GM23248 (cell line): ENCODE measurements around the gene RALY. TPM values are rescaled to one million over a fixed set of nuclear protein-coding genes. Genes with fewer than 3 reads are reported as not detected.

Experiments
- DNase-seq: peaks from one replicate; pipeline ENCODE4 v3.0.0-alpha.2; 2015
- H2AFZ ChIP-seq: fragments of 200-600 bp; sonication (generic); 2 replicates; pipeline ENCODE4 v1.6.1; 2016; ENCODE audit warnings: antibody characterized with exemption
- H3F3A ChIP-seq: fragments of 200-600 bp; sonication (generic); 2 replicates; pipeline ENCODE4 v1.6.1; 2016; ENCODE audit warnings: mild to moderate bottlenecking, antibody characterized with exemption, mixed run types; ENCODE audit not compliant: insufficient read depth
- H3K27ac ChIP-seq: fragments of 200-600 bp; sonication (generic); 2 replicates; pipeline ENCODE4 v1.5.1; 2016; ENCODE audit warnings: mild to moderate bottlenecking
- H3K27me3 ChIP-seq: fragments of 200-600 bp; sonication (generic); replicated peaks from 2 replicates; pipeline ENCODE4 v1.6.1; 2016; ENCODE audit warnings: mild to moderate bottlenecking; ENCODE audit not compliant: insufficient read depth
- H3K36me3 ChIP-seq: fragments of 200-600 bp; sonication (generic); 2 replicates; pipeline ENCODE4 v1.6.1; 2016; ENCODE audit warnings: low read depth, mild to moderate bottlenecking
- H3K4me1 ChIP-seq: fragments of 200-600 bp; sonication (generic); 2 replicates; pipeline ENCODE4 v1.6.1; 2016; ENCODE audit warnings: mild to moderate bottlenecking; ENCODE audit not compliant: insufficient read depth
- H3K4me2 ChIP-seq: fragments of 200-600 bp; sonication (generic); one replicate; pipeline ENCODE4 v1.6.1; 2016; ENCODE audit warnings: mild to moderate bottlenecking; ENCODE audit not compliant: unreplicated experiment
- H3K4me3 ChIP-seq: fragments of 200-600 bp; sonication (generic); 2 replicates; pipeline ENCODE4 v1.5.1; 2016; ENCODE audit warnings: mild to moderate bottlenecking
- H3K79me2 ChIP-seq: fragments of 200-600 bp; sonication (generic); 2 replicates; pipeline ENCODE4 v1.6.1; 2016; ENCODE audit warnings: mild to moderate bottlenecking; ENCODE audit not compliant: insufficient read depth
- H3K9ac ChIP-seq: fragments of 200-600 bp; sonication (generic); 2 replicates; pipeline ENCODE4 v1.6.1; 2016; ENCODE audit warnings: mild to moderate bottlenecking
- H3K9me2 ChIP-seq: fragments of 200-600 bp; sonication (generic); 2 replicates; pipeline ENCODE4 v1.6.1; 2016; ENCODE audit warnings: mixed run types, mild to moderate bottlenecking, moderate library complexity; ENCODE audit not compliant: insufficient read depth
- H3K9me3 ChIP-seq: fragments of 200-600 bp; sonication (generic); one replicate; pipeline ENCODE4 v1.6.1; 2017; ENCODE audit warnings: low read depth
- H4K20me1 ChIP-seq: fragments of 200-600 bp; sonication (generic); 2 replicates; pipeline ENCODE4 v1.6.0; 2016; ENCODE audit not compliant: insufficient read depth
- EZH2 ChIP-seq: fragments of 200-600 bp; sonication (generic); IDR thresholded peaks from 2 replicates; pipeline ENCODE4 v1.6.1; 2018; ENCODE audit warnings: antibody characterized with exemption, mild to moderate bottlenecking; ENCODE audit not compliant: insufficient read depth, poor library complexity, severe bottlenecking
- EZH2phosphoT487 ChIP-seq: fragments of 200-600 bp; sonication (generic); IDR thresholded peaks from 2 replicates; pipeline ENCODE4 v1.6.1; 2018; ENCODE audit warnings: antibody characterized with exemption, moderate library complexity, mild to moderate bottlenecking, low read depth; ENCODE audit not compliant: insufficient read depth
- WGBS, 2 experiments: methylation state at CpG; one replicate each; pipeline ENCODE4 v1.1.6; 2015 to 2017; ENCODE audit warnings: low lambda C conversion rate in 2 of 2, low coverage in 1 of 2; ENCODE audit errors: missing lambda C conversion rate in 2 of 2; 5-methylcytosine and 5-hydroxymethylcytosine counted together
- in situ Hi-C: fragments of 300-500 bp; cut with MboI; formaldehyde crosslinking; loops from 2 replicates; pipeline ENCODE4 v1.15.0; 2020
- polyA plus RNA-seq: library from polyadenylated mRNA; unstranded; fragments of >200 nt; fragmentation: Nextera tagmentation; extraction: Ambion mirVana; gene quantifications from 2 replicates; pipeline ENCODE4 v1.2.1, GENCODE V29; 2016
- total RNA-seq: library from RNA; depleted of rRNA; stranded (reverse); fragments of >200 nt; shearing (Covaris generic); gene quantifications from 2 replicates; pipeline ENCODE4 v1.2.3, GENCODE V29; 2014

RALY gene
- total and polyA plus RNA-seq, 2 experiments from 2014 or later = 66.3 to 107 TPM

DNA sequence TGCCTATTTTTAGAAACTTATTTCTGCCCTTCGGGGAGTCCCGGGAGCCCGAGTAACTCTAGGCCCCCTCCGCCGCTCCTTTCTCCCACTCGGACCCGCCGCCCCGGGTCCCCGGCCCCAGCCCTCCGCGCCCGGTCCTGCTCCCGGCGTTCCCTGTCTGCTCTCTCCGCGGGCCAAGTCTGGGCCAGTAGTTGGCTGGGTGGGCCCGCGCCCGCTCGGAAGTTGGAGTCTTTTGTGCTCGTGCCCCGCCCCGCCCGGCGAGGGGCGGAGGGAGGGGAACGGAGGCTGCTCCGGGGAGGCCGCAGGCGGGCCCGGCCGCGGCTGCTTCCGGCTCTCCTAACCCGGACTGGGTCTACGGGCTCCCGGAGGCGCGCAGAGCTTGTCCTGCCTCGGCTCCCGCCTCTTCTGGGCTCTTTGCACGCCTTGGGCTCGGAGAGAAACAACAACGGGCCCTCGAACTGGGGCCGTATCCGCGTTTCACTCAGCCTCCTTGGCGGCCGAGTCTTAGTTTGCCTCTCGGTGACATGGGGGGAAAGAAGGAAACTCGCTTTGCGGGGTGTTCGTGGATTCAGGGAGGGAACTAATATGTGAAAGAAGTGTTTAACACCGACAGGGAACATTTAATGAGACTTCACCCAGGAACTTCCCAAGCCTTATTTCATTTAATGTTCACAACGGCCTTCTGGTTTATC, 657 bp downstream of the RALY start:
- Histone ChIP-seq H3K9ac (peak overlapping the region; percentile 90), H3K9me3 (no peaks in the 10 kb centered on the region), H3K27me3 (no peaks in the 10 kb centered on the region), H3K27ac (peak overlapping the region; percentile 92), H3K4me2 (peak overlapping the region; percentile 97), H3K4me1 (peaks cover 17% of the 10 kb centered on the region), H4K20me1 (peaks cover 14% of the 10 kb centered on the region; the same call in 1 of the 2 replicates), H2AFZ (peak overlapping the region; percentile 63), H3K4me3 (peak overlapping the region; percentile 94), H3F3A (peaks cover 17% of the 10 kb centered on the region), H3K79me2 (peaks cover 68% of the 10 kb centered on the region), H3K36me3 (no peaks in the 10 kb centered on the region), H3K9me2 (no peaks in the 10 kb centered on the region)
- DNase-seq = peak; percentile 88
- TF ChIP-seq EZH2phosphoT487 (no peak), EZH2 (no peak)
- 0 to 1% methylated on average over 44 to 55 of the region's 57 CpGs for WGBS, 2 experiments
- in situ Hi-C loops = no loop called here

DNA sequence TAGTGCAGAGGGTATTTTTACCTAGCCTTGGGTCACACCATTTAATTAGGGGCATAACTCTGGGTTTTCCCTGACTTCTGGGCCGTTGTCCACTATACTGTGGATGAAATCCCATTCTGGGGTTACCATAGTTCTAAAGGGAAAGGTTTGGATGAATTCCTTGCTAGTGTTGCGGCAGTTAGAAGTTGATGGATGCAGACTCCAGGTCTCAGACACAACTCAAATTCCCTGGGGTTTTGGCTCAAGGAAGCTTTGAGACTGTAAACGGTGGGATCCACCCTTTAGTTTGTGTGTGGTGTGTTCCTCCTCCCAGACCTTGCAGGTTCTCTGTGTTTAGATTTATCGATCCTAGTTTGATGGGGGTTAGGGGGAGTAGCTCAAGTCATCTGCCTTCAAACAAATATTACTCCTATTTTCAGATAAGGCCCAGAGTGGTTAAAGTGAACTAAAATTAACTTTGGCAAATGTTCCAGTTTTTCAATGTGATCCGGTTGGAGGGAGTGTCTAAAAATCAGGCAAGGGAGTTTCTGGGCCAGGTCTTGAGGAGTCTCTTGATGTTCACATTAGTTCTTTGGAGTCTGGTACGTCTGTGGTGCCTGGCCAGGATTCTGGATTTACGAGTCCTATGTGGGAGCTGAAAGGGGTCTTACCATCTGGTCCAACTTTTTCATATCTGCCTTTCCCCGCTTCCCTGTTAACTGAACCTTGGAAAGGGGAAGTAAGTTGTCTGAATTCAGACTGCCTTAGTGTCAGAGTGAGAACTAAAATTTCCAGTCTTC, 1.5 kb downstream of the RALY start:
- Histone ChIP-seq H3K9me3 (no peaks in the 10 kb centered on the region), H3K36me3 (no peaks in the 10 kb centered on the region), H3K9ac (peak overlapping the region; percentile 90), H4K20me1 (peaks cover 14% of the 10 kb centered on the region; the same call in 1 of the 2 replicates), H2AFZ (peak overlapping the region; percentile 63), H3K27me3 (no peaks in the 10 kb centered on the region), H3K79me2 (peaks cover 77% of the 10 kb centered on the region), H3K9me2 (no peaks in the 10 kb centered on the region), H3F3A (peaks cover 17% of the 10 kb centered on the region), H3K4me3 (peak overlapping the region; percentile 94), H3K4me1 (peaks cover 20% of the 10 kb centered on the region), H3K27ac (peak overlapping the region; percentile 92), H3K4me2 (peak overlapping the region; percentile 97)
- TF ChIP-seq EZH2 (no peak), EZH2phosphoT487 (no peak)
- in situ Hi-C loops = no loop called here
- peak; percentile 60 for DNase-seq
- WGBS, 2 experiments = 12 to 13% methylated on average over 8 of the region's 8 CpGs

DNA sequence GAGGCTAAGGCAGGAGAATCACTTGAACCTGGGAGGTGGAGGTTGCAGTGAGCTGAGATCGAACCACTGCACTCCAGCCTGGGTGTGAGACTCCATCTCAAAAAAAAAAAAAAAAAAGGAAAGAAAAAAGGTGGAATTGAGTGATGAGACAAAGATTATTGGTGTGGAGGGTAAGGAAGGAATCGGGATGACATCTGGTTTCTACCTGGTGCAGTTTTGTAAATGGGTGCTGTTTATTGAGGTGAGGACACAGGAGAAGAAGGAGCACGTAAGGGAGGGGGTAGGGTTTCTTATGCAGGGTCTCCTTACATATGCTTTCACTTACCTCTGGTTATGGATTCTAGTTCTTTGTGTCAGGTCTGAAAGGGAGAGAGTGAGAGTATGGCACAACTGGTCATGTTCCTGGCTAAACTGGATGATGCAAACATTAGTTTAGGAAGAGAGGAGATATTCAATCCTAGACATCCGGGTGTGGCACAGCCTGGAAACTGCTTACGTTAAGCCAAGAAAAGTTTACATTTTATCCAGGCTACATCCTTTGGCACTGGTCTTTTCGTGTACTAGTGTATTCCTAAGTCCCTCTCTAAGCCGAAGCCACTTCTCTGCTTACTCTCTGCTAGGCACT, 5.4 kb downstream of the RALY start:
- Histone ChIP-seq H3K9me3 (no peaks in the 10 kb centered on the region), H3K4me3 (no peak overlapping the region), H3K27ac (no peak overlapping the region), H3K4me1 (peaks cover 16% of the 10 kb centered on the region), H3F3A (peaks cover 17% of the 10 kb centered on the region), H3K9me2 (no peaks in the 10 kb centered on the region), H3K36me3 (no peaks in the 10 kb centered on the region), H3K27me3 (no peaks in the 10 kb centered on the region), H4K20me1 (peaks cover 14% of the 10 kb centered on the region; the same call in 1 of the 2 replicates), H3K79me2 (peaks cover 97% of the 10 kb centered on the region), H3K4me2 (no peak overlapping the region), H3K9ac (no peak overlapping the region), H2AFZ (no peak overlapping the region)
- TF ChIP-seq EZH2 (no peak), EZH2phosphoT487 (no peak)
- 79 to 82% methylated on average over 6 to 7 of the region's 7 CpGs for WGBS, 2 experiments
- in situ Hi-C loops = no loop called here
- DNase-seq = peak; percentile 22

DNA sequence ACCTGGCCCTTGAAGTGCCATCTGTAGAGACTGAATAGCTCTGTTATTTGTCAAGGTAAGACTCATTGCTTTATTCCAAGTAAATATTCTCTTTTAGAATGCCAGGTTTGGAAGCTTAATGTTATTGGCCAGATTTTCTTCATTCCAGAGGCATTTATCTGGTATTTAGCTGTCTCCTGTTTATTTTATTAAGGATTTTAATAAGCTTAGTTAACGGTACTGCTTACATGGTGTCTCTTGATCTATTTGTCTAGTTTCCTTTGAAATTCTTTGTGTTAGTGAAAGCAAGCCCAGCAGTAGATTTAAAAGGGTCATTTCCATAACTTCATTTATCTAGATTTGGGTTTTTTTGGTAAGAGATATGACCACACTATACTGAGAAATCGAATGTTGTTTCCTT, 7.7 kb downstream of the RALY start:
- in situ Hi-C loops = no loop called here
- Histone ChIP-seq H3K36me3 (no peaks in the 10 kb centered on the region), H2AFZ (no peak overlapping the region), H3K9me3 (no peaks in the 10 kb centered on the region), H4K20me1 (peaks cover 9% of the 10 kb centered on the region; the same call in 1 of the 2 replicates), H3K27ac (no peak overlapping the region), H3F3A (no peaks in the 10 kb centered on the region), H3K4me3 (no peak overlapping the region), H3K27me3 (no peaks in the 10 kb centered on the region), H3K4me2 (no peak overlapping the region), H3K9me2 (no peaks in the 10 kb centered on the region), H3K79me2 (peaks cover 99% of the 10 kb centered on the region), H3K9ac (no peak overlapping the region), H3K4me1 (0 out of 2 replicates have a peak, but pooled peaks cover 5% of the 10 kb centered on the region)
- 71 to 81% methylated on average over 2 of the region's 2 CpGs for WGBS, 2 experiments
- no peak for TF ChIP-seq EZH2
- TF ChIP-seq EZH2phosphoT487 = no peak
- no peak for DNase-seq
